RPMI7951 (cell line): Measurements from ENCODE around the gene TMA16. TPM values are rescaled to one million over a fixed set of nuclear protein-coding genes. Genes with fewer than 3 reads are reported as not detected.

Experiments used
- DNase-seq: peaks from one replicate; pipeline ENCODE4 v3.0.0-alpha.2; 2012; ENCODE audit warnings: low read depth
- total RNA-seq: library from RNA; depleted of rRNA; stranded (reverse); fragments of >200 nt; shearing (Covaris generic); gene quantifications from 2 replicates; pipeline ENCODE4 v1.2.3, GENCODE V29; 2014; rRNA removed

The TMA16 gene
- total RNA-seq, 1 experiment from 2014 or later: 35.1 TPM

GRCh38 chr4:163563592-163563991 is 69.1 kb downstream of the TMA16 start:
- no peak for DNase-seq

GRCh38 chr4:163564221-163564720 is 69.8 kb downstream of the TMA16 start:
- no peak for DNase-seq

DNA sequence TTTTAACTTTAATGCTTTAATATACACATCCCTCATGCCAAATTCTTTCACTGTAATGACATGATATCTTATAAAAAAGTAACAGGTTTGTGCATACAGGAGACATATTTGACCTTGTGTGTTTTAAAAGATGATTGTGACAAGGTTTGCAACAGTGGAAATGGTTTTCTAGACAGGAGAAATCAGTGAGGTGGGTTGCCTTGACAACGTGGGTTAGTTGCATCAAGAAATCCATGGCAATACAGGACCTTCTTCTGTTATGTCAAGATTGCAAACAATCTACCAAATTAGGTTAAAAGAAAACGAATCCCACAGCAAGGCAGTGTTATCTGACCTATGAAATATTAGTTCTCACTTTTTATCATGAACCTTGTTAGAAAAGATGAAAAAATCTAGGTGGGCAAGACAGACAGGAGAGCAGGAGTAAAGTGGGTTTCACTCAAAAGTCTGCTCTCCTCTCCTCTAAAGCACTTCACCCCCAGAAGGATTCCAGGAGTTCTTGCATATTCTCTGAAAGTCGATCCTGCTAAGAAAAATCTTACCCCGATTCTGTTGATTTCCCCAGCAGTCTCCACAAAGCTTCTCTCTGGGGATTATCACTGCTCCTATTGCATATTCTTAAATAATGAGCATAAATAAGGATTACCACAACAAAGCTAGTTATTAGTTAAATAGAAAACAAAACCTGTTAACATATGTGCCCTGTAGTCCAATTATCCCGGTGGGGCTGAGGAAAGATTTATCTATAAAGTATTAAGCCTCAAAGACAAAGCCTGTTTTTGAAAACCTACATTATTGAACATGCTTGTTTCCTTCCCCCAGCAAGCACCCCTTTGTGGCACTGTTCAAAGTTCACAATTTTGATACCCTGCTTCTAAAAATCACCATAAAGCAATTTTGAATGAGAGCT is 71.0 kb downstream of the TMA16 start:
- no peak for DNase-seq

GRCh38 chr4:163566257-163566796 is 71.8 kb downstream of the TMA16 start:
- no peak for DNase-seq

DNA sequence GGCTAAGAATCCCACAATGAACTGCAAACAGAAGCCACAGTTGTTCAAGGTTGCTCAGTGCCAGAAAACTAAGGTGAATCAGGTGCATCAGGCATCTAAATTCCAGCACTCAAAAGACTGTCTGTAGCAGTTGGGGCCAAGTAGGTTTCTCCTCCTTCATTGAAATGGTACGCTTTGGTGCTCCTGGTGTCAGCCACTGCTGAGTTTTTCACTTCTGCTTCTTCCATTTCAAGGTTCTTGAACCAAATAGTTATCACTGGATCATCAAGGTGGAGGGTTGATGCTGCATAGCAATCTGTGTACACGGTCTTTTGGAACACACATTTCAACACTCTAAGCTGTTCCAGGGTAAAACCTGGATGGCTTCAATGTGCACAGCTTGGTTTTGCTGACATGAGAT is 74.4 kb downstream of the TMA16 start:
- no peak for DNase-seq

Other genes starting within 250 kb of the TMA16 start
- gene NPY1R, start 162.1 kb upstream of the TMA16 start, total RNA-seq: not detected in 2 replicates
- gene NPY5R, start 150.8 kb upstream of the TMA16 start, total RNA-seq: not detected in 2 replicates
- gene TKTL2, start 20.9 kb upstream of the TMA16 start, total RNA-seq: not detected in 2 replicates